PFSK-1 (cell line): Measurements from ENCODE around the gene CYP4F12.

Experiments
- FOXP2 ChIP-seq: optimal IDR thresholded peaks from 2 replicates; pipeline ENCODE3; 2011; ENCODE audit warnings: borderline replicate concordance, control low read depth, inconsistent platforms; ENCODE audit not compliant: insufficient read depth; ENCODE audit errors: extremely low read length, extremely low read depth
- POLR2AphosphoS5 ChIP-seq: IDR thresholded peaks from 2 replicates; pipeline ENCODE4 v1.6.1; 2012; ENCODE audit warnings: low read depth, mild to moderate bottlenecking, control low read depth, low read length, moderate library complexity
- SIN3A ChIP-seq: IDR thresholded peaks from 2 replicates; pipeline ENCODE4 v1.6.1; 2012; ENCODE audit warnings: mild to moderate bottlenecking, low read length, moderate library complexity, borderline replicate concordance; ENCODE audit not compliant: insufficient read depth
- TAF1 ChIP-seq: IDR thresholded peaks from 2 replicates; pipeline ENCODE4 v1.6.1; 2012; ENCODE audit warnings: low read length, control low read depth, borderline replicate concordance; ENCODE audit not compliant: insufficient read depth
- TF ChIP-seq, protein P1 (sequence below), 2 experiments: IDR thresholded peaks; 2 replicates each; pipeline versions ENCODE4 v1.6.1 to v1.8.0; 2011 to 2012; ENCODE audit warnings: low read depth in 2 of 2, low read length in 2 of 2, control low read depth in 1 of 2, inconsistent platforms in 1 of 2, mild to moderate bottlenecking in 1 of 2, moderate library complexity in 1 of 2; ENCODE audit not compliant: insufficient read depth in 1 of 2

The CYP4F12 gene

DNA sequence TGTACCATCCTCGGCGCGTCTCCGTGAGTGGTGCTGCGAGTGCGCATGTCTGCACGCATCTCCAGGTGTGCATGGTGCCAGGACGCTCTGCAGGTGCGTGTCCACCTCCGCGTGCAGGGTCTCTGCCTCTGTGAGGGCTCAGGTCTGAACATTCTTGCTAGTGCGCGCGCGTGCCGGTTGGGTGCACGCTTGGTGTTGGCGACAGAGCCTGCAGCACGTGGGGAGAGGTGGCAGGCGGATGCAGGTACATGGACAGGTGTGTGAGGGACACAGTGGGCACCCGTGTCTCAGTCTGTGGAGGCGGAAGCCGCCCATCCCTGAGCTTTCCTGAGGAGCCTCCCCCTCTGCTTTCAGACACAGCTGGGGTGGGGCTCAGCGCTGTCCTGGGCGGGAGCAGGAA, 50.1 kb downstream of the CYP4F12 start:
- TF ChIP-seq POLR2AphosphoS5 (no peak), TAF1 (no peak), SIN3A (no peak), FOXP2 (no peak)
- TF ChIP-seq, protein P1, sequence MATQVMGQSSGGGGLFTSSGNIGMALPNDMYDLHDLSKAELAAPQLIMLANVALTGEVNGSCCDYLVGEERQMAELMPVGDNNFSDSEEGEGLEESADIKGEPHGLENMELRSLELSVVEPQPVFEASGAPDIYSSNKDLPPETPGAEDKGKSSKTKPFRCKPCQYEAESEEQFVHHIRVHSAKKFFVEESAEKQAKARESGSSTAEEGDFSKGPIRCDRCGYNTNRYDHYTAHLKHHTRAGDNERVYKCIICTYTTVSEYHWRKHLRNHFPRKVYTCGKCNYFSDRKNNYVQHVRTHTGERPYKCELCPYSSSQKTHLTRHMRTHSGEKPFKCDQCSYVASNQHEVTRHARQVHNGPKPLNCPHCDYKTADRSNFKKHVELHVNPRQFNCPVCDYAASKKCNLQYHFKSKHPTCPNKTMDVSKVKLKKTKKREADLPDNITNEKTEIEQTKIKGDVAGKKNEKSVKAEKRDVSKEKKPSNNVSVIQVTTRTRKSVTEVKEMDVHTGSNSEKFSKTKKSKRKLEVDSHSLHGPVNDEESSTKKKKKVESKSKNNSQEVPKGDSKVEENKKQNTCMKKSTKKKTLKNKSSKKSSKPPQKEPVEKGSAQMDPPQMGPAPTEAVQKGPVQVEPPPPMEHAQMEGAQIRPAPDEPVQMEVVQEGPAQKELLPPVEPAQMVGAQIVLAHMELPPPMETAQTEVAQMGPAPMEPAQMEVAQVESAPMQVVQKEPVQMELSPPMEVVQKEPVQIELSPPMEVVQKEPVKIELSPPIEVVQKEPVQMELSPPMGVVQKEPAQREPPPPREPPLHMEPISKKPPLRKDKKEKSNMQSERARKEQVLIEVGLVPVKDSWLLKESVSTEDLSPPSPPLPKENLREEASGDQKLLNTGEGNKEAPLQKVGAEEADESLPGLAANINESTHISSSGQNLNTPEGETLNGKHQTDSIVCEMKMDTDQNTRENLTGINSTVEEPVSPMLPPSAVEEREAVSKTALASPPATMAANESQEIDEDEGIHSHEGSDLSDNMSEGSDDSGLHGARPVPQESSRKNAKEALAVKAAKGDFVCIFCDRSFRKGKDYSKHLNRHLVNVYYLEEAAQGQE (IDR thresholded peaks at IDR 0.05; ENCODE audit: insufficient read depth in 1 of 2, low read depth in 2 of 2, low read length in 2 of 2), result no peak

DNA sequence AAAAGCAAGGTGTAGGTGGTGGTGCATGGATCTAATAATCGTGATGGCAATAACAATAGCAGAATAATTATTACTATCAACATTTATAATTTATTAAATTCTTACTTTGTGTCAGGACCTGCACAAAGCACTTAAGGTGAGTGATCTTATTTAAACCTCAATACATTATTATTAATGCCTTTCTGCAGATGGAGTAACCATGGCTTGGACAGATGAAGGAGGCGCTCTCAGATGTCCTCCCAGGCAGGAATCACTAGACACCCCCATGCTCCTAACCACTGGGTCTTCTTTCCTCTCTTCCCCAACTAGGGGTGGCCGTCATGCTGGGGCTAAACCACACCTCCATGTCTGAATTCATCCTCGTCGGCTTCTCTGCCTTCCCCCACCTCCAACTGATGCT, 54.8 kb downstream of the CYP4F12 start, which contains the start of gene OR10H2:
OR10H2 (plus strand) TSS at position 301 of the 400 bp plus-strand sequence; CDS start at position 321, 20 bp downstream.
- TF ChIP-seq FOXP2 (no peak), TAF1 (no peak), POLR2AphosphoS5 (no peak), SIN3A (no peak)
- TF ChIP-seq, protein P1 (IDR thresholded peaks at IDR 0.05; ENCODE audit: insufficient read depth in 1 of 2, low read depth in 2 of 2, low read length in 2 of 2), result no peak

DNA sequence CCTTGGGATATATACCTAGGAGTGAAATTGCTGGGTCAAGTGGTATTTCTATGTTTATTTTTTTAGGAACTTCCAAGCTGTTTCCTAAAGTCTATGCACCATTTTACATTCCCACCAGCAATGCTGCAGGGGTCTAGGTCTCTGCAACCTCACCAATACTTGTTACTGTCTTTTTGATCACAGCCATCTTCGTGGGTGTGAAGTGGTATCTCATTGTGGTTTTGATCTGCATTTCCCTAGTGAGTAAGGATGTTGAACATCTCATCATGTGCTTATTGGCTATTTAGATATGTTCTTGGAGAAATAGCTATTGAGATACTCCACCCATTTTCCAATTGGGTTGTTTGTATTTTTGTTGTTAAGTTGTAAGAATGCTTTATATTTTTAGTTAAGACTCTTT, 57.7 kb downstream of the CYP4F12 start:
- TF ChIP-seq SIN3A (no peak), FOXP2 (no peak), POLR2AphosphoS5 (no peak), TAF1 (no peak)
- TF ChIP-seq, protein P1 (IDR thresholded peaks at IDR 0.05; ENCODE audit: insufficient read depth in 1 of 2, low read depth in 2 of 2, low read length in 2 of 2), result no peak

DNA sequence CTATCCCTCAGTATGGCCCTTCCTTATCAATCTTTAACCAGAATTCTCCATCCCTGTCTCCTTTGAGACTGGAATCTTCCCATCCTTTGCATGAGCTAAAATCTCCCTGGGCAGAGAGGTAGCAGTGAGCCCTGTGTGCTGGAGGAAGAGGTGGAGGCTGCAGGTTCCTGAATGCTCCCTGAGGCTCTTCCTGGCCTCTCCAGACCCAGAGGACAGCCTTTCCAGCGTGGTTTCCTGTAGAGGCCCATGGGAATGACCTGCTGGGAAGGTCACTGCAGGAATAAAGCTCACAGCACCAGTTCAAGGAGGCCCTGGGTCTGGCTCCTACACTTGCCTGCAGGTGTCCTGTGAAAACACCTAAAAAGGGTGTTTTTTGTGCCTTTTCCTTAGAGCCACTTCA, 59.5 kb downstream of the CYP4F12 start:
- TF ChIP-seq TAF1 (no peak), FOXP2 (no peak), SIN3A (no peak), POLR2AphosphoS5 (no peak)
- TF ChIP-seq, protein P1 (IDR thresholded peaks at IDR 0.05; ENCODE audit: insufficient read depth in 1 of 2, low read depth in 2 of 2, low read length in 2 of 2), result no peak

DNA sequence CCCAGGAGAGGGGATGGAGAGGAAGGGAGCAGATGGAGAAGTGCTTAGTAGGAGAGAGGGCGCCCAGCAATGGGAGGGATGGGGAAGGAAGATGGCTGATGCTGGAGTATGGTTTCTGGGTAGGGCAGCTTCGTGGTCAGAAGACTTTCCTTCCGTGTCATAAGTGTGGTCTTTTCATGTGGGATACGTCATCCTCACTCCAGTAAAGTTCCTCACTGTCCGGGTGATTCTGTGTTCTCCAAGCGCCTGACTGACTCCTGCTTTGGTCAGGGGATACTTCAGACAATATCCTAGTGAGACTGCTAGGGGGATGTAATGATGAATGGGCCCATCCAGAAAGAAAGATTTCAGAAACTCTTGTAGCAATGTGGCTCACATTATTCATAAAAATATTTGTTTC, 61.0 kb downstream of the CYP4F12 start:
- TF ChIP-seq POLR2AphosphoS5 (no peak), FOXP2 (no peak), TAF1 (no peak), SIN3A (no peak)
- TF ChIP-seq, protein P1 (IDR thresholded peaks at IDR 0.05; ENCODE audit: insufficient read depth in 1 of 2, low read depth in 2 of 2, low read length in 2 of 2), result no peak
